DMS153 (cell line): ENCODE data around the gene CACNG5.
"Not testable (repeated sequence)": the region's sequence is repeated elsewhere in the genome, so short reads cannot be mapped to it uniquely, and the experiment has no call there.

ENCODE experiments used
- DNase-seq: peaks from one replicate; lab custom pipeline; 2025; lab: John Stamatoyannopoulos, UW

CACNG5 gene

DNA sequence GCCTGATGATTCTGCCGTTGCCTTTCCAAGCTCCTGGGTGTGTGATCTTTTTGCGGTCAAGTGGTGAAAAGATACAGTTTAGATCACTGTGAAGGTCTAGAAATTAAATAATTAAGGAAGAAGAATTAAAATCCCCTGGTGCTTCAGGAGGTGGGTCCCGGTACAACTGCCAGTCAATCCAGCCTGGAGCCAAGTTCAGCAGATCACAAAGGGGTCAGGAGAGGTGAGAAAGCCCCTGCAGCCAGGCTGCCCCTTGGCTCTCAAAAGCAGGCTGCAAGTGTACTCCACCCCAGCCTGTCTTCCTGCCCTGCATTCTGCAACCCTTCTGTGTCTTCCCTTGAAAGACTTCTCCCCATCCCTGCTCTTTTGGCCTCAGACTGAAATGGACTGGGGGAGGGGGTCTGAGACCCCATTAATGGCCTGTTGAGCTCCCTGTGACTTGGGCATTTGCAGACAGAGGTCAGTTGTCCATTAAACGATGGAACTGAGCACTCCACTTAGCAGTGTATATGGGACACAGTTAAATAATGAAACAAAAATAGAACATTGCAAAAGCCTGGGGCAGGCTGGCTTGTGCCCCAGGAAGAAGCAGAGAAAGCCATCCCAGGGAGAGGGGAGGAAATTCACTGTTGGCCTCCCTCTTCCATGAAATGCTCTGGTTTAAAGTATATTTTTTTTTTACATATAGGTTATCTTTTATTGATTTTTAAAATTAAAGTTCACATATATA lies 15.1 kb downstream of the CACNG5 start:
- no peak for DNase-seq

- DNase-seq = no peak
Measured at GRCh38 chr17:66850692-66851091, 15.8 kb downstream of the CACNG5 start.

- DNase-seq = no peak
Measured at GRCh38 chr17:66855204-66855603, 20.3 kb downstream of the CACNG5 start.

- DNase-seq = no peak
Measured at GRCh38 chr17:66858226-66859083, 23.5 kb downstream of the CACNG5 start.

DNA sequence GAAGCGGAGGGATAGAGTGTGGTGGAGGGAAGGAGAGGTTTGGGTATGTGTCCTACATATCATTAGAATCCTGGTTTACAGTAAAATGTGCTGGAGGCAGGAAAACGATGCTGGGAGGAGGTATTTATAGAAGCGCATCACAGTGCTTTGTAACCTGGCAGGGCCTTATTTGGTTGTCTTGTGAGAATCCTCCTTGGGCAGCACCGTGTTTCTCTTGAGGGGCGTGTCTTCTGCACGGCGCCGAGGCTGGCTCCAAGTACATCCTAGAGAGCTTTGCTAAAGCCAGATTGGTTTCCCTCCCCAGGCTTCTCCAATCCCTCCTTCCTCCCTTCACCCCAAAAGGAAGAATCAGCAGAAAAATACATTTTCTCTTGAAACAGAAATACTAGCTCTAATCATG lies 24.4 kb downstream of the CACNG5 start:
- DNase-seq = no peak

DNA sequence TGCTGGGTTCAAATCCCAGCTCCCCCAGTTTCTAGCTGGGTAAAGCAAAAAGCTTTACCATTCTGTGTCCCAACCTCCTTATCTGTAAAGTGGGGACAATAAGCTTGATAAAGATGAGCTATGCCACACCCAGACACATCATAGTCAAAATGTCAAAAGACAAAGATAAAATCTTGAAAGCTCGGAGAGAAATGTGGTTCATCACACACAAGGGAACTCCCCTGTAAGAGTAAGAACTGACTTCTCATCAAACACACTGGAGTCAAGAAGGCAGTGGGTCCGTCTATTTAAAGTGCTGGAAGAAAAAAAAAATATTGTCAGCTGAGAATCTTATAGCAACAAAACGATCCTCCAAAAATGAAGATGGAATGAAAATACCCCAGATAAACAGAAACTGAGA lies 25.3 kb downstream of the CACNG5 start:
- no peak for DNase-seq

GRCh38 chr17:66863820-66864219 lies 28.9 kb downstream of the CACNG5 start:
- no peak for DNase-seq

GRCh38 chr17:66865151-66865550 lies 30.2 kb downstream of the CACNG5 start:
- DNase-seq = no peak

GRCh38 chr17:66873962-66874361 lies 39.0 kb downstream of the CACNG5 start:
- no peak for DNase-seq

DNA sequence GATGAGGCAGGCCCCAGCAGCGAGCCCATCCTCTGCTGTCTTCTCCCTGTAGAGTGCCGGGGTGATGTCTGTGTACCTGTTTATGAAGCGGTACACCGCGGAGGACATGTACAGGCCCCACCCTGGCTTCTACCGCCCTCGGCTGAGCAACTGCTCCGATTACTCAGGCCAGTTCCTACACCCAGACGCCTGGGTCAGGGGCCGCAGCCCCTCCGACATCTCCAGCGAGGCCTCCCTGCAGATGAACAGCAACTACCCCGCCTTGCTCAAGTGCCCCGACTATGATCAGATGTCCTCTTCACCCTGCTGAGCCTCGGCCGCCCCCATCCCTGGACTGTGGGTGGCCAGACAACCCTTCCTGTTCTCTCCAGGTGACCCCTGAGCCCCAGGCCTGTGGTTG lies 50.0 kb downstream of the CACNG5 start:
- DNase-seq = no peak

DNA sequence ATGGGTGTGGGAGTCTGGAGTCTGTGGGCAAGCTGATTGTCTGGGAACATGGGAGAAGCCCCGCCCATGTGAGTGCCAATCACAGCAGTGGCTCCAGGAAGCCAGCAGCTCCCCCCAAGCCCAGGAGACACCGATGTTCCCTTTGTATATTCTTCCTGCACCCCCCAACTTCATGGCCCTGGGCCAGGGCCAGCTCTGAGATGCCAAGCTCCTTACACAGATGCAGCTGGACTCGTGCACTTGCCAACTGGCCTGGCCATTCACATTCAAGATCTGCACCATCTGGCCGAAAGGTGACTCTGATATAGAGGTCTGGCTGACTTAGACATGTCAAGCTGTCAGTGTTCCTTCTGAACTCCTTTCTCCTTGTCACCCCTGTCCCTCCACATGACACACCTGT lies 50.5 kb downstream of the CACNG5 start:
- no peak for DNase-seq

DNA sequence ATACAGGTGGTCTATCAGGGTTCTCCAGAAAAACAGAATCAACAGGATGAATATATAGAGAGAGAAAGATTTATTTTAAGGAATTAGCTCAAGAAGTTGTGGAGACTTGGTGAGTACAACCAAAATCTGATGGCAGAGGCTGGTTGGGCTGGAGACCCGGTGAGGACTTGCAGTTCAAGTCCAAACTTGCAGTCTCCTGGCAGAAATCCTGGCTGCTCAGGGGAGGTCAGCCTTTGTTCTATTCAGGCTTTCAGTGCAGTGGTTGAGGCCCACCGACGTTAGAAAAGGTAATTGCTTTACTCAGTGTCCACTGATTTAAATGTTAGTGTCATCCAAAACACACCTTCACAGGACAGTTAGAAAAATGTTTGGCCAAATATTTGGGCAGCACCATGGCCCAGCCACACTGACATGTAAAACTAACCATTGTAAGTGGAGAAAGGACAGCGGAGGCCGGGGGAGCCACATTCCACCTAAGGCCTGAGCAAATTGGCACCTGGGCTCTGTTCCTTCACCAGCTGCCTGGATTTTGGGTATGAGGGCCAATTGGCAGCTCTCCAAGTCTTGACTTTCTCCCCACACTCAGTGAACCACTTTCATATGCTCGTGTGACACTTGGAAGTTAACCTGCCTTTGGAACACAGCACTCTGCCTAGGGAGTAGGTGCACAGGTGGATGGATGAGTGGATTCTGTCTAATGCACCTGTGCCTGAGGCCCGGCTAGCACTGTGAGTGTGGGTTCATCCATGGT lies 54.7 kb downstream of the CACNG5 start:
- no peak for DNase-seq

DNA sequence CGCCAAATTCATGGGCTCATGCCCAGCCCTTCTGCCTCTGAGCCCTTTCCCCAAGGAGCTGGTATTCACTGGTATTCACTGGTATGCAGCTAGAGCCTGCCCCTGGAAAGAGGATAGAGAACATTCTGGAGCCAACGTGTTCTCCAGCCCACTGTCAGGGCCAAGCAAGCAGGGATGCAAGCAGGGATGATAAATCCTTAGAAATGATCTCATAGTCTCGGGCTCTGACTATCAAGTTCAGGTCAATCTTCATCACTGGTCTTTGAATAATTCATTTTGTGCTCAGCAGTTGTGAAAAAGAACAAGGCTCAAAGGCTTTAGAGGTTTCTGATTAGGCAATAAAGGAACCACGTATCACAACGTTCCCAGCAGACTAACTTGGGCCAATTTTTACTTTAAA lies 57.3 kb downstream of the CACNG5 start:
- no peak for DNase-seq

- DNase-seq = no peak
Measured at GRCh38 chr17:66893382-66893781, 58.5 kb downstream of the CACNG5 start.

- DNase-seq = no peak
Measured at GRCh38 chr17:66893863-66894262, 58.9 kb downstream of the CACNG5 start.

GRCh38 chr17:66897141-66897540 lies 62.2 kb downstream of the CACNG5 start:
- DNase-seq = no peak

DNA sequence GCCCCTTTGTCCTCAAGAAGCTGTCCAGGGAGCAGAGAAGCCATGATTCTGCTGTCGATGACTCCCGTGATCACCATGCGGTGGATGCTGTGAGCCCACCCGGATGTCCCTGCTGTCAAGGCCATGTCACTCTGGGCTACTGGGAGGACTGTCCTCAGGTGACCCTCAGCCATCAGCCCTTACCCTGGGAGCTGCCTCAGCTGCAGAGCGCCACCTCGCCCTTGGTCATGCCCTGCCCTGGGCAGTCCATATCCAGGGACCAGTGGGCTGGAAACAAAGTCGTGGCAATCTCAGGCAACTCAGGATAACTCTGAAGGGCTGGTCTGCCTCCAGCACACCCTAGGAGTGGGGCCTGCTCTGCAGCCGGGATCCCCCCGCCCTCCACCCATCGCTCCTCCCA lies 63.6 kb downstream of the CACNG5 start:
- no peak for DNase-seq

GRCh38 chr17:66900126-66901010 lies 65.5 kb downstream of the CACNG5 start:
- DNase-seq = no peak

DNA sequence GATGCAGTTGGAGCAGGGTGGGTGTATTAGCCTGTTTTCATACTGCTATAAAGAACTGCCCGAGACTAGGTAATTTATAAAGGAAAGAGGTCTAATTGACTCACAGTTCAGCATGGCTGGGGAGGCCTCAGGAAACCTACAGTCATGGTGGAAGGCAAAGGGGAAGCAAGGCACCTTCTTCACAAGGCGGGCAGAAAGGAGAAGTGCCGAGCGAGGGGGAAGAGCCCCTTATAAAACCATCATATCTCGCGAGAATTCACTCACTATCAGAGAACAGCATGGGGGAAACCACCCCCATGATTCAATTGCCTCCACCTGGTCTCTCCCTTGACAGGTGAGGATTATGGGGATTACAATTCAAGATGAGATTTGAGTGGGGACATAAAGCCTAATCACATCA lies 68.4 kb downstream of the CACNG5 start:
- DNase-seq = not testable (repeated sequence)

DNA sequence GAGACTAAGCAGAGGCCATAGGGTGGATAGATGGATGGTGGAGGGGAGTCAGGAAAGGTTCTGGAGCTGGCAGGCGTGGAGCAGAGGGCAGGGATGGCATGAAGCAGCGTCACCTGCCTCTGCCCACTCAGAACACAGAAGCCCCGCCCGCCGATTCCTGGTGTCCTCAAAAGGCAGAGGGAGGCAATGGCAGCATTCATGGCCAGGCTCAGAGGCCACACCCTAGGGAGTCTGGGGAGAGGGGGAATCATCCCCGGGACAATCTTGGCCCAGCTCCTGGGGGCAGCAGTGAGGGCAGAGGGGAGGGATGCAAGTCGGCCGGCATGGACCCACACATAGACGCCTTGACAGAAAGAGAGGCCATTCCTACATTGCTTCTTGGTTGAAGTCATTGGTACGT lies 68.9 kb downstream of the CACNG5 start:
- no peak for DNase-seq

- peak; percentile 67 for DNase-seq
Measured at GRCh38 chr17:66904760-66905624, 70.1 kb downstream of the CACNG5 start.
